T-helper 9 cell (primary cell): Measurements from ENCODE around the gene PFDN2.

Experiments
- DNase-seq: peaks from one replicate; pipeline ENCODE4 v3.0.0-alpha.2; 2020
- total RNA-seq, 2 donors: gene quantifications; one replicate each; lab custom pipeline; 2026; lab: John Stamatoyannopoulos, UW

Gene PFDN2, protein sequence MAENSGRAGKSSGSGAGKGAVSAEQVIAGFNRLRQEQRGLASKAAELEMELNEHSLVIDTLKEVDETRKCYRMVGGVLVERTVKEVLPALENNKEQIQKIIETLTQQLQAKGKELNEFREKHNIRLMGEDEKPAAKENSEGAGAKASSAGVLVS
- 14.5 to 20.8 reads per million in 2 donors for total RNA-seq

DNA sequence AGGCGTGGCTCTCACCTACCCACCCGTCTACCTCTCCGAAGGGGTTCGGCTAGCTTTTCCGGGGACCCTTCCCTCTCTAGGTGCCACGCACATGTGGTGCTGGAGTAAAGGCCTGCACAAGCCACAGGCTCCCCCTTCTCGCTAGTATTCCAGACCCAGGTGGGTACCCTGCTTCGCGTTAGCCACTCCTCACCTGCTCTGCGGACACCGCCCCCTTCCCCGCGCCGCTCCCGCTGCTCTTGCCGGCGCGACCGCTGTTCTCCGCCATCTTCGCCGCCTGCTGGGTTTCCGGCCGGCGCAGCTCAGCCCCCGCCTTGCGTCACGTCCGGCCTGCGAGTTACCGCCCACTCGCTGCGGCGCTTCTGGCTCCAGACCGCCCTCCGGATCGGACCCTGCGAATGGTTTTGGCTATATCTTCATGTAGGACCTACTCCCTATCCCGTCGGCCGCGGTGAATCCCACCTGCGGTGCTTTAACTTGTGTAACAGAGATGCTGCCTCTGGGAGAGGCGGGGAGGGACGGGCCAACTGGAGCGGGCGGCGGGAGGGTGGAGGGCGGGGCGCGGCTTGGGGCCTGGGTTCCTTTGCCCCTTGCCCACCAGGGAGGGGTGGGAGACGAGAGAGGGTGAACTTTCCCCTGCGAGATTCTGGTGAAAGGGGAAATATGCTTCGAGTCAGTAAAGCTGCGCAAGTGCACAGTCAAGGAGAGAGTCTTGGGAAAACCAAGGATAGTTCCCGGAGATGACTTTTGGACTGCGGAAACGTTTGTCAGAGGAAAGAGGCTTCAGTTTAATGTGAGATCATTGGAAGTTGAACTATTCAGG lies at the start of gene PFDN2, which contains the start of gene NIT1:
Gene PFDN2 (minus strand): TSS at position 279 of the 823 bp plus-strand sequence. CDS start 11 bp downstream, at position 268.
Gene NIT1 (plus strand): TSS at position 347 of the 823 bp plus-strand sequence. CDS start 72 bp downstream, at position 419.
- DNase-seq, result peak; percentile 78

DNA sequence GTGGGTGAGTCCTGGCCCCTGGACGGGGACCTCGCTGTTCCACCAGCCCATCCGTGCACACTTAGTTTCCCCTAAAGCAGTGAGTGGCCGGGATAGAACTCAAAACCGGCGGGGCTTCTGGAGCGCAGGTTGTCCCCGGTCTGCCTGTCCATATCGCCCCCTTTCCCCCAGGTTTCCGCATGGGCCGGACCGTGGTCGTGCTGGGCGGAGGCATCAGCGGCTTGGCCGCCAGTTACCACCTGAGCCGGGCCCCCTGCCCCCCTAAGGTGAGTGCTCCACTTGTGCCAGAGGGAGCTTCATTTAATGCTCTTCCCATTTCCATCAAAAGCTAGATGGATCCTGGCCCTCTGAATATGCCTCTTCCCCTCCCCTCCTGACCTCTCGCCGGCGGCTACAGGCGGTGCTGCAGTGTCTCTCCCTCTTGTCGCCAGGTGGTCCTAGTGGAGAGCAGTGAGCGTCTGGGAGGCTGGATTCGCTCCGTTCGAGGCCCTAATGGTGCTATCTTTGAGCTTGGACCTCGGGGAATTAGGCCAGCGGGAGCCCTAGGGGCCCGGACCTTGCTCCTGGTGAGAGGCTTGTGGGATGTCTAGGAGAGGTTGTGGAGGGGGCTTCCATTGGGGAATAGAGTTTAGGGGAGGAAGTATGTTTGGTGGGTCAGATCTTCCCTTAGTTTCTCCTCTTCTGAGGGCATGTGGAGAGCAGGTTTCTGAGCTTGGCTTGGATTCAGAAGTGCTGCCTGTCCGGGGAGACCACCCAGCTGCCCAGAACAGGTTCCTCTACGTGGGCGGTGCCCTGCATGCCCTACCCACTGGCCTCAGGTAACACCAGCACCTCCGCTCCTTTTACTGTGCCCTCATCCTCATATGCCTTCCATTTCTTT lies 49.1 kb upstream of the PFDN2 start:
- DNase-seq, result no peak

DNA sequence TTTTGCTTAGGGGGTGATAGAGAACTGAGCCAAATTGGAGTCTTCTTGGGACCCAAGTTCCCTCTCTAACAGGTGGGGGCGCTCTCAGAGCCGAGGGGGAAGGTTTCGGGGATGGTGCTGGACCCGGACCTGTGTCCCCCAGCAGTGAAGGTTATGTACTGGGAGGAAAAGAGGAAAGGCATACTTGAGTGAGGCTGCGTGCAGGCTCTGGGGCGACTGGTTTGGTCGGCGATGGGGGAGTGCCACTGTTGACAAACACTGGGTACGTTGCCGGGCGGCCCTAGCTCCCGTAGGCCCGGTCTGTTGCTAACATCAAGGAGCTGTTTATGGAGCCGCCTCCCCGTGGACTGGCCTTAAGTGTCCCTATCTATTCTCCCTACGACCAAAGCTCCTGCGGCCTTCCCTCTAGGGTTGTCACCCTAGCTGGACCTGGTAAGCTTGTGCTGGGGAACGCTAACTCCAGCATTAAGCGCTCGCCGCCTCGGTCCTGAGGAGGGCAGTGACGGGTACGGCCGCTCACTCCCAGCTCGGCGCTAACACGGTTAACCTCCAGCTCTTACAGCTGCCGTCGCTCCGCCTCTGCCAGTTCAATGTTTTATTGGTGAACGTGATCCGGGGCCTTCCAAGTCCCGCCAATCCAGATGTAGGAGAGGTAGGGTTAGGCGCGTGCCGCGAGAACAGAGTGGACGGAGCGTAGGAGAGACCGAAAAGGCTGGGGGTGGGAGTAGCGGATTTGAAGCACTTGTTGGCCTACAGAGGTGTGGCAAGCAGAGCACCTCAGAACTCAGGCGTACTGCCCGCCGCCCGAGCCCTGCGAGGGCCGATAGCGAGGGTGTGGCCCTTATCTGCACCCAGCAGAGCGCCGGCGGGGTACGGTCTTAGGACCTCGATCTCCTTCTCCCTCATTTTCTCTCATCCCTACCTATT lies 48.2 kb upstream of the PFDN2 start, which contains the start of gene PPOX:
Gene PPOX (plus strand): TSS at position 685 of the 927 bp plus-strand sequence. CDS start 422 bp downstream, outside the sequence.
- peak; percentile 84 for DNase-seq

DNA sequence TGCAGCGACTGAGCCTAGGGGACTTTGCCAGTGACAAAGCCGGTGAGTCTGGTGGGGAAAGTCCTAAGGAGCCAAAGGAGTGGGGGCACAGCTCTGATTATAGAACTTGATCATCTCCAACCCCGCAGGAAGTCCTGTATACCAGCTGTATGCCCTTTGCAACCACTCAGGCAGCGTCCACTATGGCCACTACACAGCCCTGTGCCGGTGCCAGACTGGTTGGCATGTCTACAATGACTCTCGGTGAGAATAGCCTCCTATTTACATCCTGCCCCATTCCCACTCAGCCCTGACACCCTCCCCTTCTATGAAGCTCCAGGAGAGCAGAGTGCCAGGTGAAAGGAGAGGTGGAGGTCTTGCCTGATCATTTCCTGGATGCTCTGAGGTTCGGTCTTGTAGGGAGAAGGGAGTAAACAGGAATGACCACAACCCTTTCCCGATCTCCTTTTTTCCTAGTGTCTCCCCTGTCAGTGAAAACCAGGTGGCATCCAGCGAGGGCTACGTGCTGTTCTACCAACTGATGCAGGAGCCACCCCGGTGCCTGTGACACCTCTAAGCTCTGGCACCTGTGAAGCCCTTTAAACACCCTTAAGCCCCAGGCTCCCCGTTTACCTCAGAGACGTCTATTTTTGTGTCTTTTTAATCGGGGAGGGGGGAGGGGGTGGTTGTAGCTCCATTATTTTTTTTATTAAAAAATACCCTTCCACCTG lies 47.2 kb upstream of the PFDN2 start:
- no peak for DNase-seq

DNA sequence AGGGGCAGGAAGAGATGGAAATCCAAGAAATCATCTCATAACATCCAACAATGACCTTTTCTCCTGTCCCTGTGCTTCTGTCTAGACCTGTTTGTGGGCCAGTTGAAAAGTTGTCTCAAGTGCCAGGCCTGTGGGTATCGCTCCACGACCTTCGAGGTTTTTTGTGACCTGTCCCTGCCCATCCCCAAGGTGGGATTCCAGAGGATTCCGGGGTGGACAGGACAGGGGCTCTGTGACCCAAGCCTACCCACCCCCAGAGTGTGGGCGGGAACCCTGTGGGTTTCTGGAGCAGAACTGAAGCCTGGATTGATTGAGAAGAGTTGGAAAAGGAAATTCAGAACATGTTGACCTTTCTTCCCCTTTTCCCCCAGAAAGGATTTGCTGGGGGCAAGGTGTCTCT lies 46.0 kb upstream of the PFDN2 start:
- DNase-seq, result no peak

DNA sequence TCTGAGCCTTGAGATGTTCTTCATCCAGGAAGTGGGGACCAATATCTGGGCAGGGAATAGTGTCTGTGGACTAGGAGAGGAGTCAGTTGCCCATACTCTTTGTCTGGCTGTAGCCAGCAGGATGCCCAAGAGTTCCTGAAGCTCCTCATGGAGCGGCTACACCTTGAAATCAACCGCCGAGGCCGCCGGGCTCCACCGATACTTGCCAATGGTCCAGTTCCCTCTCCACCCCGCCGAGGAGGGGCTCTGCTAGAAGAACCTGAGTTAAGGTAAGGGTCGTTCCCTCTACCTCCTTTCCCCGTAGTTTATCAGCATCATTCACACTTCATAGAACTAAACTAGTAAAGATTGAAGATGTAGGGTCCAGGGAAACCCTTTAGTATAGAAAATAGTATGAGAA lies 45.0 kb upstream of the PFDN2 start:
- DNase-seq, result no peak

DNA sequence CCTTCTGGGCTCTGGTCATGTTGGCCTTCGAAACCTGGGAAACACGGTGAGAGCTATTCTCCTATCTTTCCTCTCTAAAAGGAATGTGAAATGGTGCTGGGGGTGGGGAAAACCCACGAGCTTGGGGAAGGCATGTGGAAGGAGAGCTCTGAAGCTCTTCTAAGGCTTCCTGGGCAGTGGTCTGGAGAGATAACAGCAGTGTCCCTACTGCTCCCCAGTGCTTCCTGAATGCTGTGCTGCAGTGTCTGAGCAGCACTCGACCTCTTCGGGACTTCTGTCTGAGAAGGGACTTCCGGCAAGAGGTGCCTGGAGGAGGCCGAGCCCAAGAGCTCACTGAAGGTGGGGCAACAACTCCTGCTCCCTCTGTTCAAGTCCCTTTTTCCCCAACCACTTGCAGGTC lies 44.2 kb upstream of the PFDN2 start:
- DNase-seq, result no peak

DNA sequence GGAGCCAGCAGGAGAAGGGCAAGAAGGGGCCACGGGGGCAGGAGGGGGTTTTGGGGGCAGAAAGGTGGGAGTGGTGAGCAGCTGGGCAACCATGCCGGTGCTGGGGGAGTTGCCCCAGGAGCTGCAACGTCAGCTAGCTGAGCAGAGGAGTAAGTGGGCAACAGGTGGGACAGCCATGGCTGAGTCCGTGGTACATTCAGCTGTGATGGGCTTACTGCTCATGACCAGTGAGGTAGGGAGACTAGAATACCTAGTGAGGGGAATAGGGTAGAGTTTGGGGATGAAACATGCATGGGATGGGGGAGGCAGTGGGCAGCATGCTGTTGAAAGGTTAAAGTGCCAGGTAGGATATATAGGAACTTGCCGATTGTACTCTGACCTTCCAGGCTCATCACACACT lies 43.8 kb upstream of the PFDN2 start:
- DNase-seq, result no peak

DNA sequence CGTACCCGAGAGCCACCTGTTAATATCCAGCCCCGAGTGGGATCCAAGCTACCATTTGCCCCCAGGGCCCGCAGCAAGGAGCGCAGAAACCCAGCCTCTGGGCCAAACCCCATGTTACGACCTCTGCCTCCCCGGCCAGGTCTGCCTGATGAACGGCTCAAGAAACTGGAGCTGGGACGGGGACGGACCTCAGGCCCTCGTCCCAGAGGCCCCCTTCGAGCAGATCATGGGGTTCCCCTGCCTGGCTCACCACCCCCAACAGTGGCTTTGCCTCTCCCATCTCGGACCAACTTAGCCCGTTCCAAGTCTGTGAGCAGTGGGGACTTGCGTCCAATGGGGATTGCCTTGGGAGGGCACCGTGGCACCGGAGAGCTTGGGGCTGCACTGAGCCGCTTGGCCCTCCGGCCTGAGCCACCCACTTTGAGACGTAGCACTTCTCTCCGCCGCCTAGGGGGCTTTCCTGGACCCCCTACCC lies 42.9 kb upstream of the PFDN2 start:
- DNase-seq, result no peak

DNA sequence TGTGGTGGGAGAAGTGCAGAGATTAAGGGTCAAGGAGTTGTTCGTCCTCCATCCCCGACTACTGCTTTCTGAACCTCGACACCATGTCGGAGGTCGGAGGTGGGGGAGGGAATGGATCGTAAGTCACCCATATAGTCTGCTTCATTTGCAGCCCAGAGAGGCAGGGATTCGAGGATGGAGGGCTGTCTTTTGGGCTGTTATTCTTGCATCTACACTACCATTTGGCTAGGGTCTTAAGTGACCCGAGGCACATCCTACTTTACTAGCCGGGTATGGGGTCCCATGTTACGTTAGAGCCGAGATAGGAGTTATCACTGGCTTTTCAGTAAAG lies 42.0 kb upstream of the PFDN2 start:
- no peak for DNase-seq

DNA sequence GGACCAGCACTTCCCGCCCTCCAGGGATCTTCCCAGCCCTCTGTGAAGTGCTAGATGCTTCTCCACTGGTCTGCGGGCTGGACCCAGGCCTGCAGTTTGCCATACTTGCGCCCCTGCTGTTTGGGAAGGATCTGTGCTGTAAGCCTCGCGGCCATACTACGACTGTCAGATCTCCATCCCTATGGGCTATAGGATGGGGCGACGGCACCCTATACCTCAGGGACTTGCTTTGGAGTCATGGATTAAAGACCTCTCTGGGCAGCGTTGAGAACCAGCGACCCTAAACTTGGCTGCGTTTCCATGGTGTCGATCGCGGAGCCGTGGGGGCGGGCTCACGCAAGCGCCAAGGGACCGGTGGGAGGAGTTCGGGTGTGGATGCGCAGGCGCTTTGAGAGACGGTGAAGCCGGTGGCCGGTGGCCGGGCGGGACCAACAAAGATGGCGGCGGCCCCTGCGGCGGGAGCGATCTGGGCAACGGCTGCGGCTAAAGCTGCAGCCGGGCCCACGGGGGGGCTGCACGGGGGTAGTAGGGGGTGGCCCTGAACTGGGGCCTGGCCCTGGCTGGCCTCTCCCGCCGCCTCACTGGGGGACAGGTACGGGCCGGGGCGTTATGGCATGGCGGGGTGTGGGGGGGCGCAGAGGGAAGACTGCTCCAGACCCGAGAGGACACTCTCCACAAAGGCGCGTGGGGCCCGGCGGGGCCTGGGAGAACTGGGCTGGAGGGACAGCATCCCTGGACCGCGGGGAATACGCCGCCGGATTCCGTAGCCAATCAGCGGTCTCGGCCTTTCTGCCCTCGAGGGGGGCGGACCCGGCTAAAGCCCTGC lies 41.5 kb upstream of the PFDN2 start, which contains the start of gene USP21:
Gene USP21 (plus strand): TSS at position 414 of the 826 bp plus-strand sequence. CDS start 1,141 bp downstream, outside the sequence.
- peak; percentile 86 for DNase-seq

DNA sequence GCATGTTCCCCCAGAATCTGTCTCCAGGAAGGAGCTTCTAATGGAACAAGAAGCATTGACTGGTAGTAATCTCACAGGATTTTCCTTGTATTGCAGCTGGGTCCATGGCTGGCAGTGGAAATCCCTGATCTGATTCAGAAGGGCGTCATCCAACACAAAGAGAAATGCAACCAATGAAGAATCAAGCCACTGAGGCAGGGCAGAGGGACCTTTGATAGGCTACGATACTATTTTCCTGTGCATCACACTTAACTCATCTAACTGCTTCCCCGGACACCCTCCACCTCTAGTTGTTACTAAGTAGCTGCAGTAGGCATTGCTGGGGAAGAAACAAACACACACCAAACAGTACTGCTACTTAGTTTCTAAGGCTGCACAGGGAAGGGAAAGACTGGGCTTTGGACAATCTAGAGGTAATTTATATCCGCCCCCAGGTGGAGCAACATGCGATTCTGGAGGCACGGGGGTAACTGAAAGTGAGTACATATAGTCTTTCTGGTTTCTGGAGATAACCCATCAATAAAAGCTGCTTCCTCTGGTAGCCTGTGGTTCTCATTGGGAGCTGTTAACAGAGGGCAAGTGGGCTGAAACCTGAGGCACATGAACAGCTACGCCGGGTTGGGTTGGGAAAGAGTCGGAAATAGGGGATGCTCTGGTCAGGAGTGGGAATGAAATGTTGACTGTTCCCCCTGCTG lies 40.6 kb upstream of the PFDN2 start:
- no peak for DNase-seq

DNA sequence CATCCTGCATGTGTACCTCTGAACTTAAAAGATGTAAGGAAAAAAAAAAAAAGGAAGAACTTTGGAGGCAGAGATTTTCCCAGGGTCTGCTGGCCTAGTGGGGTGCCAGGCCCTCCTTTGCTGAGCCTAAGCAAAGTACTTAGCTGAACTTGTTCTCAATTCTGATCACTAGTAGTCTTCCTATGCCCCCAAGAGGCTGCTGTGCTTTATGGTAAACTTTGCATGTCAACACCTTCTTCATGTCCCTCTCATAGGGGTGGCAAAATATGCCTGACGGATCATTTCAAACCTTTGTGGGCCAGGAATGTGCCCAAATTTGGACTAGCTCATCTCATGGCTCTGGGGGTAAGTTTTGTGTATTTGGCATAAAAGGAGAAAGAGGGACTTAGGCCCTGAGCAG lies 40.0 kb upstream of the PFDN2 start:
- no peak for DNase-seq

DNA sequence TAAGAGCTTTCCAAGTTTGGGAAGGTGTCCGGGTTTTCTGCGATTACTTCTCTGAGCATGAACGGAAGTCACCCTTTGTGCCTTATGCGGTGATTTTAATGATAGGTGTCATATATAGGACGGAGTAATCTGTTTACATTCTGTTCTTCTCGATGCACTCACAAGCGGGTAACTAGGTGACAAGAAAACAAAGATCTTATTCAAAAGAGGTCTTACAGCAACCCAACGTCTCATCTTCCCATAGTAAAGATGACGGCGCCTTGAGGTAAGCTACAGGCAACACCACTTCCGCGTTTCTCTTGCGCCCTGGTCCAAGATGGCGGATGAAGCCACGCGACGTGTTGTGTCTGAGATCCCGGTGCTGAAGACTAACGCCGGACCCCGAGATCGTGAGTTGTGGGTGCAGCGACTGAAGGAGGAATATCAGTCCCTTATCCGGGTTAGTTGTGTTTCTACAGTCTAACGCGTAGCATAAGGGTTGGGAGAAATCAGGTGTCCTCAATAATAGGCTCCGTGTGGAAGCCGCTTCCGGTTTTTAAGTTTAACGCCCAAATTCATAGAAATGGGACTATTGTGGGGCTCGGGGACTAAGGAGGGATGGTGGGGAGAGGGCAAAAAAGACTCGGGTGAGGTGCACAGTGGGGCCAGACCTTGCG lies 36.0 kb upstream of the PFDN2 start, which contains the start of gene UFC1:
Gene UFC1 (plus strand): TSS at position 297 of the 656 bp plus-strand sequence. CDS start 20 bp downstream, at position 317.
- peak; percentile 71 for DNase-seq

DNA sequence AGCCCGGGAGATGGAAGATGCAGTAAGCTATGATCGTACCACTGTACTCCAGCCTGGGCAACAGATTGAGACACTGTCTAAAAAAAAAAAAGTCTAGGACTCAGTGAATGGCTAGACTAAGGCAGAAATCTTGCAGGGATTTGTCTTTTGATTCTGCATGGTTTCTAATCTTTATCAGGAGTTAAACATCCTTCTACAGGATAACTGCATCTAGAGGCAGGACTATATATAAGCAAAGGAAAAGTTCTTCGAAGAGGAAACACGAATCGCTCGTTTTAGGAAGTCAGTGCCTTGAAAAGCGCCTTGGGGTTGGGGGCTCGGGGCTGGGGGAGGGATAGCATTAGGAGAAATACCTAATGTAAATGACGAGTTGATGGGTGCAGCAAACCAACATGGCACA lies 35.3 kb upstream of the PFDN2 start:
- no peak for DNase-seq

DNA sequence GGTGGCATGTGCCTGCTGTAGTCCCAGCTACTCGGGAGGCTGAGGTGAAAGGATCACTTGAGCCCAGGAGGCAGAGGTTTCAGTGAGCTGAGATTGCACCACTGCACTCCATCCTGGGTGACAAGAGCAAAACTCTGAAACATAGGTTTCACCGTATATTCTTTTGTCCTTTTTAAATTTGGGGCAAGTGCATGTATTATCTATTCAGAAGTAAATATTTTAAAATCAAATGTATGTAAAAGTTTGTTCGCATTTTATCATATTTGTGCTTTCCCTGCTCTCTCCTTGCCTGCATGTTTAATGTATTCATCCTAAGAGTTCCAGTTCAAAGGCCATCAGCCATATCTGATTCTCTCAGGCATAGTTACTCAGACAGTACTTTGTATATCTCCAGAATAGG lies 28.0 kb upstream of the PFDN2 start:
- DNase-seq, result no peak

DNA sequence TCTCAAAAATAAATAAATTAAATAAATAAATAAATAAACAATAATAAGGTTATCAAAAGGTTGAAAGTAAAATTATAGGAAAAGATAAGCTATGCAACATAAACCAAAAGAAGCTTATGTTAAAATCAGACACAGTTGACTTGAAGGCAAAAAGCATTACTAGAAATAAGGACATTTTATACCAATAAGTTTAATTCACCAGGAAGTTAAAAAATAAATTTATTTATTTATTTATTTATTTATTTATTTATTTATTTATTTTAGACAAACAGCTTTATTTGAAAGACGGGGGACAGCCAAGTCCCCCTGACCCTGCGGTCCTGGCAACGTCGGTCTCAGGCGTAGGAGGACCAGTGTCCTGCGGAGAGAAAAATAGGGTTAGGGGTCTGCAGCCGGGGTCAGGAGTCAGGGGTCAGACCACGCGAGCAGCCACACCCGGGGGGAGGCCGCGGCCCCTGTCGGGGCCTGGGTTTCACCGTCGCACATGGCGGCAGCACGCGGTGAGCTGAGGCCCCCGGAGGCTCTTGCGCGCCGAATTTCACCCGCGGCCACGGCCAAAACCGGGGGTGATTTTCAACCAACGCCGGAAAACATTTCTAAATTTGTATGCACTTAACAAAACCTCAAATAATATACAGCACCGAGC lies 23.0 kb upstream of the PFDN2 start:
- DNase-seq, result no peak

DNA sequence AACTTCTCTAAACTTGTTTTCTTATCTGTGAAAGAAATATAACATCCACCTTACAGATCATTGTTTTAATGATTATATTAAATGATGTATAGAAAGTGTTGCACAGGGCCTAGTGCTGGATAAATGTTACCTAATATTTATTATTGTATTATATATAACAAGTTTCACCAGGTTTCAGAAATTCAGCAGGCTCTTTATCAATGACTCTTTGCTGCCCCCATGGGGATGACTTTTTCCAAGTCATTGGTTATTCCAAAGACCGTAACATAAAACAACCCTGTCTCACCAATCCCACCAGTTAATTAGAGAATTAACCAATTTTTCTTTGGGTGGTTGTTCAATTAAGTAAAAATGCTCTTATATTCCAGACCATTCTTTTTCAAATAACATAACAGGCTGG lies 21.9 kb upstream of the PFDN2 start:
- no peak for DNase-seq
